ENCODE measurements around the gene PNMA6F. TPM values are rescaled to one million over a fixed set of nuclear protein-coding genes. Genes with fewer than 3 reads are reported as not detected.

PNMA6F gene
- total RNA-seq, 1 experiment from 2014 or later = not detected

DNA sequence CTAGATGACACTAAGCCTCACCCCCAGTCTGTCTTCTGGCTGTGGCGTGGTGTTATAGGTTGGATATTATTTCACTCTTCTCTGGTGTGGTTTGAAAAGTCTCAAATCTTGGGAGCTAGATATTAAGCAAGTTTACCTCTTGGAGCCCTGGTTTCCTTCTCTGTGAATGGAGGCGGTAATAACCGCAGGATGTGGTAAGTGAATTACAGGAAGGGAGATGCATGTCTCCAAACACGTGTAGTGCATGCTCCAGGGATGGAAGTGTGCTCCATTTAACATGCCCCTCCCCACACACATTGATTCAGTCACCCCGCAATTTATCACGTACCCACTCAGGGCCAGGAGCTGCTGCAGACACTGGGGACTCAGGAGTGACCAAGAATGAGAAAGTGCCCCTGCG is 17.3 kb upstream of the PNMA6F start:
- Histone ChIP-seq H3K4me1 (ENCODE audit: insufficient read depth, low read length, poor library complexity, severe bottlenecking) (peaks cover 14% of the 10 kb centered on the region), H3K36me3 (ENCODE audit: insufficient read depth, low read length, poor library complexity, severe bottlenecking) (peaks cover 13% of the 10 kb centered on the region), H3K27ac (ENCODE audit: low read depth, low read length, poor library complexity, severe bottlenecking) (no peak overlapping the region), H3K9me3 (ENCODE audit: low read depth, low read length, poor library complexity, severe bottlenecking) (no peaks in the 10 kb centered on the region), H3K4me3 (ENCODE audit: low read depth, low read length, poor library complexity, severe bottlenecking) (no peak overlapping the region), H3K27me3 (replicated peaks; ENCODE audit: insufficient read depth, low read depth, low read length, poor library complexity) (no peaks in the 10 kb centered on the region)
- TF ChIP-seq EZH2 (IDR thresholded peaks at IDR 0.05; ENCODE audit: borderline replicate concordance, low read depth, low read length, poor library complexity, severe bottlenecking) = no peak
- TF ChIP-seq, protein P1, sequence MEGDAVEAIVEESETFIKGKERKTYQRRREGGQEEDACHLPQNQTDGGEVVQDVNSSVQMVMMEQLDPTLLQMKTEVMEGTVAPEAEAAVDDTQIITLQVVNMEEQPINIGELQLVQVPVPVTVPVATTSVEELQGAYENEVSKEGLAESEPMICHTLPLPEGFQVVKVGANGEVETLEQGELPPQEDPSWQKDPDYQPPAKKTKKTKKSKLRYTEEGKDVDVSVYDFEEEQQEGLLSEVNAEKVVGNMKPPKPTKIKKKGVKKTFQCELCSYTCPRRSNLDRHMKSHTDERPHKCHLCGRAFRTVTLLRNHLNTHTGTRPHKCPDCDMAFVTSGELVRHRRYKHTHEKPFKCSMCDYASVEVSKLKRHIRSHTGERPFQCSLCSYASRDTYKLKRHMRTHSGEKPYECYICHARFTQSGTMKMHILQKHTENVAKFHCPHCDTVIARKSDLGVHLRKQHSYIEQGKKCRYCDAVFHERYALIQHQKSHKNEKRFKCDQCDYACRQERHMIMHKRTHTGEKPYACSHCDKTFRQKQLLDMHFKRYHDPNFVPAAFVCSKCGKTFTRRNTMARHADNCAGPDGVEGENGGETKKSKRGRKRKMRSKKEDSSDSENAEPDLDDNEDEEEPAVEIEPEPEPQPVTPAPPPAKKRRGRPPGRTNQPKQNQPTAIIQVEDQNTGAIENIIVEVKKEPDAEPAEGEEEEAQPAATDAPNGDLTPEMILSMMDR (conservative IDR thresholded peaks at IDR 0.05; ENCODE audit: low read depth, low read length) = no peak
- POLR2A ChIA-PET (ENCODE audit: low non-redundant PET) = no interaction called here
- no peak for DNase-seq (ENCODE audit: low spot score)
- BruUV-seq (replicated peaks) = no TSS peak
- CTCF ChIA-PET = no interaction called here
- intact Hi-C loops (cut with micrococcal nuclease; ENCODE audit: unreplicated experiment) = no loop called here

DNA sequence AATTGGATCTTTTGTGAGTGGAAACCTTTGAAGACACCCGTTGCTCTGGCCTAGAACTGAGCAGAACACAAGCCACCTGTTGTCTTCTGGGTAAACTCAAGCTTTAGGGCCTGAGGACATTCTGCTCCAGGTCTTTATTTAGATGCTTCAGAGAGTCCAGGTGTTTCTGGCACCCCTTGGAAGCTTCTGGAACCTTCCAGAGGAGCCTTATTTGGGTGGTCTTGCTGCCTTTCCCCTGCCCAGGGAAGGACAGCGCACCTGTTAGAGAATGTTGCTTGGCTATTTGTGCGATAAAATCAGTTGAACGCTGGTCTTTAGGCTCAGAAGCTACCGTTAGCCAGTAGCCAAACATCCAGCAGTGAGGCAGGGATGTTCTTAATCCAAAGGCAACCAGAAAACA is 15.4 kb upstream of the PNMA6F start:
- H3K36me3 ChIP-seq (ENCODE audit: insufficient read depth, low read length, poor library complexity, severe bottlenecking) = peaks cover 13% of the 10 kb centered on the region
- no peak overlapping the region for H3K4me3 ChIP-seq (ENCODE audit: low read depth, low read length, poor library complexity, severe bottlenecking)
- no TSS peak for BruUV-seq (replicated peaks)
- CTCF ChIA-PET = no interaction called here
- no peak overlapping the region for H3K27ac ChIP-seq (ENCODE audit: low read depth, low read length, poor library complexity, severe bottlenecking)
- no peak for TF ChIP-seq EZH2 (IDR thresholded peaks at IDR 0.05; ENCODE audit: borderline replicate concordance, low read depth, low read length, poor library complexity, severe bottlenecking)
- TF ChIP-seq, protein P1 (conservative IDR thresholded peaks at IDR 0.05; ENCODE audit: low read depth, low read length) = no peak
- intact Hi-C loops (cut with micrococcal nuclease; ENCODE audit: unreplicated experiment) = no loop called here
- H3K9me3 ChIP-seq (ENCODE audit: low read depth, low read length, poor library complexity, severe bottlenecking) = no peaks in the 10 kb centered on the region
- POLR2A ChIA-PET (ENCODE audit: low non-redundant PET) = no interaction called here
- DNase-seq (ENCODE audit: low spot score) = no peak
- no peaks in the 10 kb centered on the region for H3K27me3 ChIP-seq (replicated peaks; ENCODE audit: insufficient read depth, low read depth, low read length, poor library complexity)
- H3K4me1 ChIP-seq (ENCODE audit: insufficient read depth, low read length, poor library complexity, severe bottlenecking) = peaks cover 14% of the 10 kb centered on the region

DNA sequence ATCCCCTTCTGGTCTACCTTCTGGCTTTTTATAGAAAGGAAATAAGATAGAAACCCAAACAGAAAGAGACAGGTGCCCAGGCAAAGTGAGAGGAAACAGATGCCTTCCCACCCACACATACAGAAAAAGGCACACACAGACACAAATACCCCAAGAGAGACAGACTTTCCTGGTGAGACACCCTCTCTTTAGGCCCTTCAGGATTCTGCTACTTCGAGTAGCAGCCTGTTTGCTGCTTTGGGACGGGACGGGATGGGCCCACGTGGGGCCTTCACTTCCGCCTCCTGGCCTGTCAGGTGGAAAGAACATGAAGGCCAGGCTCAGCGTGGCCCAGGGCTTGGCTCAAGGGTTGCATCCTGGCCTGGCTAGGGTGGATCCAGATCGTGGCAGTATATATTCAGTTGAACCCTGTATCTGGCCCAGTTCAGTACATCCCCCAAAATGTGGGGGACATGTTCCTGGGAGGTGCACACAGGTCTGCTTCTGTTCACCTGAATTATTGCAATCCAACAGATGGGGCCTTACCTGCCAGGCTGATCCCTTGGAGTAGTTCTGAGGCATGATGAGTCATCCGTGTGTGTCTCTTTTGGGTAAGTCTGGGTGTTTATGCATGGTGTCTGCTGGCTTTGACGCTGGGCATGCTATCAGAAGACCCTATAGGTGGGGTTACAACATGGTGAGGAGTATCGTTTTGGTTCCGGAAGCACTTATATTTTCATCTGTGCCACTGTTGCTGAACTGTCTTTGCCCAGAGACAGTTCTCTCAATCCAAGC is 14.7 kb upstream of the PNMA6F start:
- intact Hi-C loops (cut with micrococcal nuclease; ENCODE audit: unreplicated experiment) = no loop called here
- Histone ChIP-seq H3K27ac (ENCODE audit: low read depth, low read length, poor library complexity, severe bottlenecking) (no peak overlapping the region), H3K9me3 (ENCODE audit: low read depth, low read length, poor library complexity, severe bottlenecking) (no peaks in the 10 kb centered on the region), H3K27me3 (replicated peaks; ENCODE audit: insufficient read depth, low read depth, low read length, poor library complexity) (no peaks in the 10 kb centered on the region), H3K36me3 (ENCODE audit: insufficient read depth, low read length, poor library complexity, severe bottlenecking) (peaks cover 7% of the 10 kb centered on the region), H3K4me3 (ENCODE audit: low read depth, low read length, poor library complexity, severe bottlenecking) (no peak overlapping the region), H3K4me1 (ENCODE audit: insufficient read depth, low read length, poor library complexity, severe bottlenecking) (peaks cover 14% of the 10 kb centered on the region)
- no peak for TF ChIP-seq EZH2 (IDR thresholded peaks at IDR 0.05; ENCODE audit: borderline replicate concordance, low read depth, low read length, poor library complexity, severe bottlenecking)
- TF ChIP-seq, protein P1 (conservative IDR thresholded peaks at IDR 0.05; ENCODE audit: low read depth, low read length) = no peak
- POLR2A ChIA-PET (ENCODE audit: low non-redundant PET) = no interaction called here
- TSS peak; percentile 15 for BruUV-seq (replicated peaks)
- no peak for DNase-seq (ENCODE audit: low spot score)
- CTCF ChIA-PET = no interaction called here

Data from A673 (cell line).